WTC11 (cell line): ENCODE data around the gene CAMK2A. TPM values are rescaled to one million over a fixed set of nuclear protein-coding genes. Genes with fewer than 3 reads are reported as not detected.

Experiments
- ATF1 ChIP-seq: sonication (generic); formaldehyde crosslinking; IDR thresholded peaks from 2 replicates; pipeline ENCODE4 v1.8.1; 2023; ENCODE audit warnings: mild to moderate bottlenecking, moderate library complexity, missing genetic modification reagents
- E2F1 ChIP-seq: sonication (generic); formaldehyde crosslinking; IDR thresholded peaks from 2 replicates; pipeline ENCODE4 v1.8.0; 2022; ENCODE audit warnings: mild to moderate bottlenecking, missing genetic modification reagents
- E2F5 ChIP-seq: sonication (generic); formaldehyde crosslinking; IDR thresholded peaks from 2 replicates; pipeline ENCODE4 v1.8.1; 2022; ENCODE audit warnings: mild to moderate bottlenecking, moderate library complexity, missing genetic modification reagents
- MAX ChIP-seq: sonication (generic); formaldehyde crosslinking; IDR thresholded peaks from 2 replicates; pipeline ENCODE4 v1.8.0; 2022; ENCODE audit warnings: mild to moderate bottlenecking, missing genetic modification reagents
- MLX ChIP-seq: sonication (generic); formaldehyde crosslinking; IDR thresholded peaks from 2 replicates; pipeline ENCODE4 v1.8.1; 2023; ENCODE audit warnings: mild to moderate bottlenecking, missing genetic modification reagents, moderate library complexity
- SOX15 ChIP-seq: fragments of 250-450 bp; sonication (Bioruptor Pico); IDR thresholded peaks from 2 replicates; pipeline ENCODE4 v1.9.0; 2021; ENCODE audit warnings: mild to moderate bottlenecking
- SP1 ChIP-seq: sonication (generic); formaldehyde crosslinking; conservative IDR thresholded peaks from 2 replicates; pipeline ENCODE4 v1.8.1; 2022; ENCODE audit warnings: missing genetic modification reagents
- STAT6 ChIP-seq: sonication (generic); formaldehyde crosslinking; conservative IDR thresholded peaks from 2 replicates; pipeline ENCODE4 v1.8.1; 2023; ENCODE audit warnings: mild to moderate bottlenecking, low read depth, missing genetic modification reagents, moderate library complexity
- TEAD4 ChIP-seq: sonication (generic); formaldehyde crosslinking; IDR thresholded peaks from 2 replicates; pipeline ENCODE4 v1.8.0; 2022; ENCODE audit warnings: mild to moderate bottlenecking, missing genetic modification reagents
- ZNF281 ChIP-seq: sonication (generic); formaldehyde crosslinking; IDR thresholded peaks from 2 replicates; pipeline ENCODE4 v1.8.0; 2023; ENCODE audit warnings: mild to moderate bottlenecking, missing genetic modification reagents
- ZNF425 ChIP-seq: fragments of 250-450 bp; sonication (Bioruptor Pico); conservative IDR thresholded peaks from 2 replicates; pipeline ENCODE4 v1.9.0; 2021; ENCODE audit warnings: mild to moderate bottlenecking
- ZNF532 ChIP-seq: fragments of 250-450 bp; sonication (Bioruptor Pico); IDR thresholded peaks from 2 replicates; pipeline ENCODE4 v1.9.0; 2021; ENCODE audit warnings: mild to moderate bottlenecking, borderline replicate concordance
- ZNF671 ChIP-seq: fragments of 250-450 bp; sonication (Bioruptor Pico); IDR thresholded peaks from 2 replicates; pipeline ENCODE4 v1.8.0; 2021; ENCODE audit warnings: mild to moderate bottlenecking
- total RNA-seq: library from RNA; stranded (reverse); gene quantifications from 3 replicates; pipeline ENCODE4 v1.2.3, GENCODE V29; 2021

CAMK2A gene
- total RNA-seq, 1 experiment from 2014 or later, result 0.13 TPM

GRCh38 chr5:150173161-150173560 is 116.4 kb downstream of the CAMK2A start (continued):
- TF ChIP-seq STAT6 (CRISPR knock-in tag) (no peak), E2F1 (CRISPR knock-in tag) (no peak), ZNF671 (CRISPR knock-in tag) (no peak), MLX (CRISPR knock-in tag) (no peak), SP1 (CRISPR knock-in tag) (no peak), ZNF425 (CRISPR knock-in tag) (no peak), MAX (CRISPR knock-in tag) (no peak), TEAD4 (no peak), E2F5 (CRISPR knock-in tag) (no peak), SOX15 (no peak), ZNF281 (no peak), ATF1 (no peak), ZNF532 (CRISPR knock-in tag) (no peak)
- TF ChIP-seq, all 79 proteins: peak for 0
